HG02981 (cell line): ENCODE measurements around the gene LRP10.
"Not testable (repeated sequence)": the region's sequence is repeated elsewhere in the genome, so short reads cannot be mapped to it uniquely, and the experiment has no call there.

ENCODE experiments used
- ATAC-seq: cut with Tn5 transposase; IDR thresholded peaks from one replicate; pipeline ENCODE4 v1.9.1; 2021; ENCODE audit warnings: mild to moderate bottlenecking, moderate library complexity; ENCODE audit not compliant: unreplicated experiment

The LRP10 gene

GRCh38 chr14:22860377-22860776 is 11.2 kb upstream of the LRP10 start:
- ATAC-seq = not testable (repeated sequence)

- ATAC-seq = no peak
These were observed 9.9 kb upstream of the LRP10 start for GRCh38 chr14:22861651-22862050.

GRCh38 chr14:22864979-22865378 is 6.6 kb upstream of the LRP10 start:
- ATAC-seq = no peak

GRCh38 chr14:22865424-22866405 is 5.8 kb upstream of the LRP10 start:
- no peak for ATAC-seq

- ATAC-seq = no peak
These were observed 4.7 kb upstream of the LRP10 start for GRCh38 chr14:22866874-22867273.

GRCh38 chr14:22870811-22871223 is 723 bp upstream of the LRP10 start:
- ATAC-seq = peak; percentile 29

- ATAC-seq = peak; percentile 10
These were observed 693 bp downstream of the LRP10 start for GRCh38 chr14:22872033-22872832.

GRCh38 chr14:22872833-22873520 is 1.4 kb downstream of the LRP10 start:
- ATAC-seq = no peak

GRCh38 chr14:22875003-22875747 is 3.6 kb downstream of the LRP10 start:
- no peak for ATAC-seq

GRCh38 chr14:22875748-22876319 is 4.3 kb downstream of the LRP10 start:
- ATAC-seq = no peak

GRCh38 chr14:22877000-22877501 is 5.5 kb downstream of the LRP10 start:
- ATAC-seq = no peak

- ATAC-seq = no peak
These were observed 7.0 kb downstream of the LRP10 start for GRCh38 chr14:22878271-22879246.

- ATAC-seq = no peak
These were observed 10.5 kb downstream of the LRP10 start for GRCh38 chr14:22882064-22882463.

GRCh38 chr14:22882529-22883172 is 11.1 kb downstream of the LRP10 start:
- no peak for ATAC-seq

- ATAC-seq = no peak
These were observed 11.8 kb downstream of the LRP10 start, which contains the start of gene REM2 for GRCh38 chr14:22883173-22883976. Gene REM2, plus strand, starts transcription at chr14:22883222. Its CDS starts 66 bp downstream, at chr14:22883288.

- no peak for ATAC-seq
These were observed 12.7 kb downstream of the LRP10 start for GRCh38 chr14:22884076-22884737.
